GM19043 (cell line): Measurements from ENCODE around the gene SYCE1L.
"Not testable (repeated sequence)": the region's sequence is repeated elsewhere in the genome, so short reads cannot be mapped to it uniquely, and the experiment has no call there.

Source experiments
- ATAC-seq: cut with Tn5 transposase; IDR thresholded peaks from one replicate; pipeline ENCODE4 v1.9.1; 2021; ENCODE audit warnings: low read depth; ENCODE audit not compliant: unreplicated experiment

Gene SYCE1L, protein sequence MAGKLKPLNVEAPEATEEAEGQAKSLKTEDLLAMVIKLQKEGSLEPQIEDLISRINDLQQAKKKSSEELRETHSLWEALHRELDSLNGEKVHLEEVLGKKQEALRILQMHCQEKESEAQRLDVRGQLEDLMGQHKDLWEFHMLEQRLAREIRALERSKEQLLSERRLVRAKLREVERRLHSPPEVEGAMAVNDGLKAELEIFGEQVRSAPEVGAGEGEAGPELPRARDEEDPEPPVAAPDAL

DNA sequence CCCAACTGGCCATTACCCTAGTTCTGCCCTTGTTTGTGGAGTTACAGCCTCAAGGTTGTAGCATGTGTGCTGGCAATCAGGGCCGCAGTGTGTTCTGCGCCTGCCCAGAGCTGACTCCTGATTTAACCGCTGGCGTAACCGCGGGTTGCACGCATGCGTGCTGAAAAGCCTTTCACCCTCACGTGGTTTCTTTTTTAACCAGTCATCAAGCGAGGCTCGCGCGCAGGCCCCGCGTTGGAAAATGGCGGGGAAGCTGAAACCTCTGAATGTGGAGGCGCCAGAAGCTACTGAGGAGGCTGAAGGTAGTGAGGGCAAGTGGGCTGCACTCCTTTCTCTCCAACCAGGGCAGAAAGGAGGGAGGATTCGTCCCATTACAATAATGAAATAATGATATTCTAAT is at the start of gene SYCE1L:
Gene SYCE1L (plus strand): TSS at position 198 of the 400 bp plus-strand sequence. CDS start 44 bp downstream, at position 242.
- no peak for ATAC-seq

DNA sequence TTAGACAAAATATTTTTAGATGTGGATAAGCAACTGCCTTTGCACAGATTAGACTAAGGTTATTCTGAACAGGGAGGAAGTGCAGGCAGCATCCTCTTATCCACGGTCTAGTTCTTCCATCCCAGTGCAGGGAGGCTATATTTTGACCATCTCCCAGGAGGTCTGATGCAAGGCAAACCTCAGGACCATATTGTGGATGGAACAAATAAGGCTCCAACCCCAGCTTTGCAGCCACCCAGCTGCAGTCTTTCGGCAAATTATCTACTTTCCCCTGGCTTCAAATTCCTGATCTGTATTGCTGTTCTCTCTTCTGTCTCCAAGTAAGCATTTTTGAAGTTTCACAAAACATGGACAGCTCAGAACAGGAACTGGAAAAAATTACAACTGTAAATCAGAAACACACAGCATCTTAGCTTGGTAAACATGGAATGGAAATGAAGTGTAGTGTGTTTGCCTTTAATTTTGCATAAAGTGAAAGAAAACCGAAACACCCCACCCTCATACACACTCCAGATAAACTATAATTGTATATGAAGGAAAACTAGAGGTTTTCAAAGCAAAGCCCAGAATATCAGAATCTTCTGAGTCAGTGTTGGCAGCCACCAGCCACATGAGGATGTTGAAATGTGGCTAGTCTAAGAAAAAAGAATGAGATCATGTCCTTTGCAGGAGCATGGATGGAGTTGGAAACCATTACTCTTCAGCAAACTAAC is 41.7 kb upstream of the SYCE1L start:
- no peak for ATAC-seq

DNA sequence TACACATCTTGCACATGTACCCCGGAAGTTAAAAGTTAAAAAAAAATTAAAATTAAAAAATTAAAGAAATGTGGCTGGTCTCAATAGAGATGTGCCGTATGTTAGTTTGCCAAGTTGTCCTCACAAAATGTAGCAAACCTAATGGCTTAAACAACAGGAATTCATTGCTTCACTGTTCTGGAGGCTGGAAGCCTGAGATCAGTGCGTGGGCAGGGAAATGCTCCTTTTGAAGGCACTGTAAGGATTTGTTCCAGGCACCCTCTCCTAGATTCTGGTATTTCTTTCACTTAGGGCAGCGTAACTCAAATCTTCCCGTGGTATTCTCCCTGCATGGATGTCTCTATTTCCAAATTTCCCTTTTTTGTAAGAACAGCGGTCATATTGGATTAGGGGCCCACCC is 40.9 kb upstream of the SYCE1L start:
- no peak for ATAC-seq

DNA sequence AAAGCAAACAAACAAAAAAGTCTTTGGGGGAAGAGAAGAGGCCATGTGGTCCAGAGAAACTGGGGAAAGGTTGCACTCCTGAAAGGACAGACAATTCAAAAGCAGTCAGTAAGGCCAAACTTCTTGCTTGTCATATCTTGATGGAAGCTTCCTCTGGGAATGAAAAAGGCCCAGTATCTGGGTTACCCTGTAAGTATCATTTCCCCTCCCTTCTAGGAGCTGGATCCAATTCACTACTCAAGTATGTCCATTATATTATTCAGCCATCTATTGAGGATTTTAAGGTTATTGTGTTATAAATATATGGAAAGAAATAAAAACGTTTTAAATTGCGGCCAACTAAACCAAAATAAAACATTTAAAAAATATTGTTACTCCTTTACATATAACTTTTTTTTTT is 34.2 kb upstream of the SYCE1L start:
- ATAC-seq = no peak

DNA sequence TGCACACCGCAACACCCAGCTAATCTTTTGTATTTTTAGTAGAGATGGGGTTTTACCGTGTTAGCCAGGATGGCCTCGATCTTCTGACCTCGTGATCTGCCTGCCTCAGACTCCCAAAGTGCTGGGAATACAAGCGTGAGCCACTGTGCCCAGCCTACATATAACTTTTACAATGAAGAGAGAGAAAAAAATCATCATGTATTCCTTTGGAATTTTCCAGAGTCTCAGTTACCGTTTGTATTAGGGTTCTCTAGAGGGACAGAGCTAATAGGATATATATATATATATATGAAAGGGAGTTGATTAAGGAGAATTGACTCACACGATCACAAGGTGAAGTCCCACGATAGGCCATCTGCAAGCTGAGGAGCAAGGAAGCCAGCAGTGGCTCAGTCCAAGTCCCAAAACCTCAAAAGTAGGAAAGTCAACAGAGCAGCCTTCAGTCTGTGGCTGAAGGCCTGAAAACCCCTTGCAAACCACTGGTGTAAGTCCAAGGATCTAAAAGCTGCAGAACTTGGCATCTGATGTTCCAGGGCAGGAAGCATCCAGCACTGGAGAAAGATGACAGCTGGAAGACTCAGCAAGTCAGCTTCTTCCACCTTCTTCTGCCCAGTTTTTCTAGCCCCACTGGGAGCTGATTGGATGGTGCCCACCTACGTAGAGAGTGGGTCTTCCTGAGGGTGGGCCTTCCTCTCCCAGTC is 33.5 kb upstream of the SYCE1L start:
- not testable (repeated sequence) for ATAC-seq

DNA sequence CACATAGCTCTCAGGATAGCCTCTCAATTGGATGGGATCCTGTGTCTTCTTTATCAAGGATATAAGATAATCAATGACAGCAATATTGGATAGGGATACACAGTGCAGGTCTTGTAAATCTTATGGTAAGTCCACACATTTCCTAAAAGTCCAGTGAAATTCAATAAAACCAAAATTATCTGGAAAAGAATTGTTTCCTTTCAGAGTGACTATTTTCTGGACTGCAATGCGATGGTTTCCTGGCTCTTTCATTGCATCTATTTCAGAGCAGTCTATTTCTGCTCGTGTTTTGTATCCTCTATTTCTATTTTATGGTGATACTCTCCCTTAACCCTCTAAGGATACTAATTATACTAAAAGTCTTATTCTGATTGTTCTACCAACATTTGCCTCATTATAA is 32.5 kb upstream of the SYCE1L start:
- no peak for ATAC-seq

DNA sequence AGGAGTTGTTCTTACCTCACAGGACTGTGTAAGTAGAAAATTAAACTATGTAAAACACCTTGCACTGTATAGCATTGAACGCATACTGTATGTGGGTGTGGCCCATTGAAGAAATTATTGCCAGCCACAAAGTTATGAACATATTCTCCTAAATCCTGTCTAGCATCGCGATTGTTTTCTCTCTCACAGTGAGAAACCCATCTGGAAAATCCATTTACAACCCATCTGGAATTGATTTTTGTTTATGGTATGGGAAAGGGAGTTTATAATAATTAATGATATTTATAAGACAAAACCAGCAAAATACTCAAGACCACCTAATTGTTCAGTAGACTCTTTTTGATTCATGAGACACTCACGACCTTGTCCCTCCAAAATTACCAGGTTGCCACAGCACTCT is 30.3 kb upstream of the SYCE1L start:
- no peak for ATAC-seq

DNA sequence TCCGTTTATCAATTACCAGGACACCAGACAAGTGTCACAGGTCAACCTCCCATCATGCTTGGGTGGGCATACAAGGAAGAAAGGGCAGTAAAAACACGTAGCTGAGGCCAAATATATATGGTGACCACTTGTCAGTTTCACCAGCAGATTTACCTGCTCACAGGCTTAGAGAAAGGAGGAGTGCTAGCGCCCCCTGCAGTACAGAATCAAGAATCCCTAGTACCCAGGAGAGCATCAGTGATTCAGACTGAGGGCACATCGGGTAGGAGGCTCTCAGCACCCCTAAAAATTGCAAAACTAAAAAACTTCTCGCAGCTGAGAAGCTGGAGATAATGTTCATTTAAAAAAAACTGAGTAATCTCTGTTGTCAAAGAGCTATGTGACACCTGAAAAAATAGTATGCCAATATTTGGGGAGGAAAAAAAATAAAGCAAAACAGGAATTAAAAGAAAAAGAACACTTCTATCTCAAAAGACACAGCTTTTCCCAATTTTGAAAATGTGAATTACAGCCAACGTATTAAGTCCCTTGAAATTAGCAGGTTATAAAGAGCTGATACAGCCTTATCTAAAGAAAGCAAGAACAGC is 29.5 kb upstream of the SYCE1L start:
- peak; percentile 64 for ATAC-seq

DNA sequence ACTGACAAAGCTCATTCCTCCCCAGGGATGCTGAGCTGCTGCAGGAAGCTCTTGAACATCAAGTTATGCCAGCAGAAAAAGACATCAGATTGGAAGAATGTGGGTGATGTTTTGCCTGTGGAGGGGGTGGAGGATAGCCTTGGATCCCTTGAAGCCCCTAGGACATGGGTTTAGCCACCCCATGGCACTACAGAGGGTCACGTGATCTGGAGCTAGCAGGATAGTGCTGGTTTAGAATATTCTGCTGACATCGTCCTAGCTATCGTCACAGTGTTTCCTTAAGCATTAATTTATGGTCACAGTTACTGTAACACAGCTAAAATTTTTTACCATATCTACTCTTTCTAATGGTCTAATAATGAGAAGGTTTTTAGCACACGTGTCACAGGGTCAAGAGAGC is 28.4 kb upstream of the SYCE1L start:
- no peak for ATAC-seq

DNA sequence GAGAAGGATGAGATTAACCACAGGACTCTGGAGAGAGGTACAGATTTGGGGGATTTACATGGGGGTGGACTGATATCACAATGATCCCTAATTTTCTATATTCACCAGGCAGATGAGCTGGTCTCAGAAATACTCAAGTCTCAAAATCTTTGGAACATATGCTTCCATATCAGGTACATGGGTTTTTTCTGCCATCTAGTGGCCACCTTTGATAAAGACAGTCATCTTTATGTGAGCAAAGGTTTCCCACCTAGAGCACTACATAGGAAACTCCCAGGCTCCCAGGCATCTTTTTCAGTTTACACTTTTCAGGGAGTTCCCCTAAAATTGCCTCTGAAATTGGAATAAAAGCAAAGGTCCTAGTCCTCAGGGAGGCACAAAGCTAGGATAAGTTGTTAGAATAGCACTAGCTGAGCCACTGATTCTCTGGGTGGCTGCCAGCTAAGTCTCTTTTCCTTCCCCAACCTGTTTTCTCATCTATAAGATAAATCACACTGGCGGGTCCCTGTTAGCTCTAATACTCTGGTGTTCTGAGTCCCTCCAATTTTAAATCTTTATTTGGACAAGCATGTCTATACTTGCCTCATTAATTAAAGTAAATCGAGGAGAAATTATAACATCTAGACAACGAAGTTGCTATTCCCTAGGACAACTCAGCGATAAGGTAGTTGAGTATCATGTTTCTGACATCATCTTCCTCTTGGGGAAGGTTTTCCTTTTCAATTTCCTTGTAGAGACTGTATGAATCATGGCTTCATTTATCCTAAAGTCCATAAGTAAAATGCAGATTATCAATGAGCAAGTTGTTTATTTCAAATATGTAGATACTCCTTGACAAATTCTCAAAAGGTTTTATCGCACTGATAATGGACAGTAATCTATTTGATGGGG is 27.2 kb upstream of the SYCE1L start:
- ATAC-seq = peak; percentile 84

DNA sequence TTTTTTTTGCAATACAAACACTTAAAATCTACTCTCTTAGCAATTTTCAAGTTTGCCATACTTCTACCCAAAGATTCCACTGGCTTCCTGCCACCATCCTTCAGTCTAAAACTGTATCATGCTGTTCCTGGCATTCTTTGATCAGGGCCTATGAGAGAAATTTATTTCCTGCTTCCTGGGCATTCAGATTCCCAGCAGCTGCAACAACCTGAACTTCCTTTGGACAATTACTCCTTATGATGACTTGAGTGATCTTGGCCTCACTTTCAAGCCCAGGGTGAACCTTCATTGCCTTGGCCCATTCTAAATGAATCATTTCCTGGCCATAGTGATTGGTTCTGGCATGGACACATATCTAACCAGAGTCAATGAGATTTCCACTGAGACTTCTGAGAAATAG is 26.3 kb upstream of the SYCE1L start:
- no peak for ATAC-seq

DNA sequence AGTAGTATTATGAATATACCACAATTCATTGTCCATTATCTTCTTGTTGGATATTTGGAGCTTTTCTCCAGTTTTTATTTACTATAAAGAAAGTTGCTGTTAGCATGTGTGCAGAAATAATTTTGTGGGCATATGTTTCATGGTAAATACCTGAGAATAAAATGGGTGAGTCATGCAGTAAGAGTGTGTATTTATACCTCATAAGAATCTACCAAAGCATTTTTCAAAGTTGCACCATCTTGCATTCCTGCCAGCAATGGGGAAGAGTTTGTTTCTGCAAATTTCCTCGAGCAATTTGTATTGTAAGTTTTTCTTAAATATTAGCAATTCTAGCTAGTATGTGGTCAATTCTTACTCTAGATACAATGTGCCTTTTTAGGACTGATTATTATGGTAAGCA is 16.1 kb upstream of the SYCE1L start:
- no peak for ATAC-seq

DNA sequence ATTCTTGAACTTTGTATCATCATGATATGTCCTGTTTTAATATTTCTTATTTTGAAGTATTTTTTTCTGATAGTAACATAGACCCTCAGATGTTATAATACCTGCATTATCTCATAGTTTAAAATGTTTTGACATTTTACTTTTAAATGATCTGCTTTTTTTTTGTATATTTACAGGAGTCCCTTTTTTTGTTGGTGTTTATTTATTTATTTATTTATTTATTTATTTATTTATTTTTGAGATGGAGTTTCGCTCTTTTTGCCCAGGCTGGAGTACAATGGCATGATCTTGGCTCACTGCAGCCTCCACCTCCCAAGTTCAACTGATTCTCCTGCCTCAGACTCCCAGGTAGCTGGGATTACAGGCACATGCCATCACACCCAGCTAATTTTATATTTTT is 12.9 kb upstream of the SYCE1L start:
- not testable (repeated sequence) for ATAC-seq

DNA sequence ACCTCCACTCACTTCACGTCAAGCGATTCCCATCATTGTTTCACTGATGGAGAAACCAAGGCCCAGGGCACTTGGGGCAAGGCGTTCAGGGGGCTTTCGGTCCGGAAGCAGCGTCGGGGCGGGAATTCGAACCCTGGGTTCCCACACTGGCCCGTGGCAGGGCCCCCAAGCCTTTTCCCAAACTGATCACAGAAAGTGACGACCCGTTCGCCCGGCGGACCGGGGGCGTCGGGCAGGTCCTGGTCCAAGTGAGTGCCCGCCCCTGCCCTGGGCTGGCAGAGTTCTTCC is 9.1 kb upstream of the SYCE1L start:
- no peak for ATAC-seq

DNA sequence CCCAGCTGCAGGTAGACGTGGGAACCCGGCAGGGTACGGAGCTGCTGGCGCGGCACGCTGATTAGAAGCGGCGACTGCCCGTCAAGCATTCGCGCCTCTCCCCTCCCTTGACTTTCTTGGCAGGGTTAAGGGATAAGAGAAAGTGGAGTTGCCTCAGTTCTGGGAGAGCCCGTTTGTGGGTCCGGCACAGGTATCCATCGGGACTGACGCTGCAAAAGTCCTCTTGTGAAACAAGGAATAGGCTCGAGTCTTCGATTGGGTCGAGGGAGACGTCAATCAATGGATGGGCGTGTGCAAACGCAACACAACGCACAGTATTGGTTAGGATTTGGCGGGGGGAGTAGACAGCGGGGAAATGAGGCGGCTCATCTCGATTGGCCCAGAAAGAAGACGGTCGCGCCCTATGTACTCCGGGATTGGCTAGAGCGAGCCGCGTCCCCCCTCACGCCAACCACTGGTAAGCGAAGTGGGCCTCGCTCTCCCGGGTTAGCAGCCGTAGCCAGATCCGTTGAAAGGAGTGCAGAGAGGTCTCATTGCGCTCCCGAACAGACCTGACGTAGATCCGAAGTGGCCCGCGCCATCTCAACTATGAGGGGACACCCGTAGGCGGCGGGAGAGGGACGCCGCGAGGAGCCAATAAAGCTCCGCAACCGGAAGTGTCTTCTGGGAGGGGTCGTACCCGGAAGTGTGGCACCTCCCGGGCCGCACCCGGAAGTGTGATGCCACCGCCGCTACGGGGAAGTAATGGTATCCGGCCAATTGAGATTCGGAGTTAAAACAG is 8.5 kb upstream of the SYCE1L start, which contains the start of gene MON1B:
Gene MON1B (plus strand): TSS at position 713 of the 781 bp plus-strand sequence. CDS start 296 bp downstream, outside the sequence.
- peak; percentile 96 for ATAC-seq

DNA sequence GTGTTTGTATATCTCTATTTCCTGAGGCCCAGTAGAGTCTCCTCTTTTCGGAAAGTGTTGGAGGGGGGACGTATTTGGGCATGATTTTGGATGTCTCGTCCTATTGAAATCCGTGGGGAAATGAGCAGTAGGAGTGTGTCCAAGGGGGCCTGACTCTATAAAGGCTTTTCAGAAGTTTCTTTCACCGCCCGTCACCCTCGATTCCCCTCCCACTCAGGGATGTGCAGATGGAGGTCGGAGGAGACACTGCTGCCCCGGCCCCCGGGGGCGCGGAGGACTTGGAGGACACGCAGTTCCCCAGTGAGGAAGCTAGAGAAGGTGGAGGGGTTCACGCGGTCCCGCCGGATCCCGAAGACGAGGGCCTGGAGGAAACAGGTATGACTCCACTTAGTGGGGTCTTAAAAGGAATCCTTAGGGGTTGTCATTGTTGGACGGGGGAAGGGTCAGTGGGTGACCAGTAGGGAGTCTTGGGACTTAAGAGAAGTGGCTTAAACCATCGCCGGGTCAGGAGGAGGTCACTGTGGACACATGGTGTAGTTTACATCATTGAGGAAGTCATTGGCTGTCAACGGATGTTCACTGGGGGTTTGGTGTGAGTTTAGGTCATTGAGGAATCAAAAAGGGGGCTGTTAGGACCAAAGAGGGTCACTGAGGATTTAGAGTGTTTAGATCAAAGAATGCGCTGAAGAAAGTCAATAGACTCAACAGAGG is 7.8 kb upstream of the SYCE1L start:
- no peak for ATAC-seq

DNA sequence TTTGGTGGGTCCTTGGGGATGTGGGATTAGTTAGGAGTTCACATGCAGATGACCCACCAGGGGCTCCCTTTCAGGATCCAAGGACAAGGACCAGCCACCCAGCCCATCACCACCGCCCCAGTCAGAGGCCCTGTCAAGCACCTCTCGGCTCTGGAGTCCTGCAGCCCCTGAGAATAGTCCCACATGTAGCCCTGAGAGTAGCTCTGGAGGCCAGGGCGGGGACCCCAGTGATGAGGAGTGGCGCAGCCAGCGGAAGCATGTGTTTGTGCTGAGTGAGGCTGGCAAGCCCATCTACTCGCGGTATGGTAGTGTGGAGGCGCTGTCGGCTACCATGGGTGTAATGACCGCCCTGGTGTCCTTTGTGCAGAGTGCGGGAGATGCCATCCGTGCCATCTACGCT is 5.8 kb upstream of the SYCE1L start:
- ATAC-seq = no peak

DNA sequence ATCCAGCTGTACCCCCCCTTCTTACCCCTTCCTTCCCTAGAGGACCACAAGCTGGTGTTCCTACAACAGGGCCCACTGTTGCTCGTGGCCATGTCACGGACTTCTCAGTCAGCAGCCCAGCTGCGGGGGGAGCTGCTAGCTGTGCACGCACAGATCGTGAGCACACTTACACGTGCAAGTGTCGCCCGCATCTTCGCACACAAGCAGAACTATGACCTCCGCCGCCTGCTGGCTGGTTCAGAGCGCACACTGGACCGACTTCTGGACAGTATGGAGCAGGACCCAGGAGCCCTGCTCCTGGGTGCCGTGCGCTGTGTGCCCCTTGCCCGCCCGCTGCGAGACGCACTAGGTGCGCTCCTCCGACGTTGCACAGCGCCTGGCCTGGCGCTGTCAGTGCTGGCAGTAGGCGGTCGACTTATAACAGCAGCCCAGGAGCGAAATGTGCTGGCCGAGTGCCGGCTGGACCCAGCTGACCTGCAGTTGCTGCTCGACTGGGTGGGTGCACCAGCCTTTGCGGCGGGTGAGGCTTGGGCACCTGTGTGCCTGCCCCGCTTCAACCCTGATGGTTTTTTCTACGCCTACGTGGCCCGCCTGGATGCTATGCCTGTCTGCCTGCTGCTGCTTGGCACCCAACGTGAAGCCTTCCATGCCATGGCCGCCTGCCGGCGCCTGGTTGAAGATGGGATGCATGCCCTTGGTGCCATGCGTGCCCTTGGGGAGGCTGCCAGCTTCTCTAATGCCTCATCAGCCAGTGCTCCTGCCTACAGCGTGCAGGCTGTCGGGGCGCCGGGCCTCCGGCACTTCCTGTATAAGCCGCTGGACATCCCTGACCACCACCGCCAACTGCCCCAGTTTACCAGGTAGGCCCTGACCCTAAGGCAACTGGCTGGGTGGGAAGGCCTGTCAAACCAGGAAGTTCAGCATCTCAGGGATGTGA is 4.6 kb upstream of the SYCE1L start:
- no peak for ATAC-seq
